Gastroesophageal sphincter (tissue), 4 donors: ENCODE results near the gene CALHM5. TPM values are rescaled to one million over a fixed set of nuclear protein-coding genes. Genes with fewer than 3 reads are reported as not detected.

Source experiments
- ATAC-seq: fragments of 150-250 bp; one replicate; pipeline ENCODE4 v1.9.1; 2016; ENCODE audit warnings: mild to moderate bottlenecking, moderate library complexity
- H3K27ac ChIP-seq, 4 donors: fragments of 200-600 bp; sonication (generic) in 3 of 4; 1 replicate in 3 of 4; 2 replicates in 1 of 4; pipeline ENCODE4 v1.5.1; 2016 to 2019
- H3K27me3 ChIP-seq: fragments of 200-600 bp; sonication (generic); one replicate; pipeline ENCODE4 v1.5.1; 2019
- H3K36me3 ChIP-seq, 2 donors: fragments of 200-600 bp; sonication (generic); one replicate each; pipeline ENCODE4 v1.5.1; 2019; ENCODE audit warnings: control low read depth in 1 of 2
- H3K4me1 ChIP-seq, 3 donors: fragments of 200-600 bp; sonication (generic); 1 replicate in 2 of 3; 2 replicates in 1 of 3; pipeline ENCODE4 v1.5.1; 2016 to 2019; ENCODE audit warnings: control low read depth in 2 of 3
- H3K4me3 ChIP-seq, 2 donors: fragments of 200-600 bp; sonication (generic); one replicate each; pipeline ENCODE4 v1.5.1; 2019; ENCODE audit warnings: mild to moderate bottlenecking in 1 of 2, moderate library complexity in 1 of 2
- H3K9me3 ChIP-seq, 3 donors: fragments of 200-600 bp; sonication (generic); one replicate each; pipeline ENCODE4 v1.5.1; 2017 to 2019; ENCODE audit warnings: control low read depth in 2 of 3
- CTCF ChIP-seq, 4 experiments: fragments of 200-600 bp in 2 of 4; fragments of 450-650 bp in 2 of 4; sonication (generic) in 1 of 4; IDR thresholded peaks; one replicate each; pipeline ENCODE4 v1.5.1; 2017 to 2019; ENCODE audit warnings: antibody characterized with exemption in 4 of 4, mild to moderate bottlenecking in 2 of 4, moderate library complexity in 2 of 4
- EP300 ChIP-seq: sonication (generic); formaldehyde crosslinking; IDR thresholded peaks from one replicate; pipeline ENCODE4 v1.6.1; 2017; ENCODE audit warnings: antibody characterized with exemption, mild to moderate bottlenecking
- POLR2A ChIP-seq, 2 donors: fragments of 450-650 bp; IDR thresholded peaks; one replicate each; pipeline ENCODE4 v1.6.1; 2017; ENCODE audit warnings: antibody characterized with exemption in 2 of 2, mild to moderate bottlenecking in 2 of 2, moderate library complexity in 1 of 2
- POLR2AphosphoS5 ChIP-seq: sonication (generic); formaldehyde crosslinking; IDR thresholded peaks from one replicate; pipeline ENCODE4 v1.6.1; 2017; ENCODE audit warnings: antibody characterized with exemption
- WGBS, 2 donors: methylation state at CpG; one replicate each; pipeline ENCODE4 v1.1.5; 2018; ENCODE audit warnings: low coverage in 1 of 2; 5-methylcytosine and 5-hydroxymethylcytosine counted together
- total RNA-seq, 4 donors: library from RNA; depleted of rRNA; stranded (reverse); fragments of >200 nt; gene quantifications; one replicate each; pipeline ENCODE4 v1.1.0, GENCODE V29; 2016

Gene CALHM5
- total RNA-seq, 4 donors from 2014 or later = 0.81 to 6.0 (median 3.0) TPM

GRCh38 chr6:116568111-116568510 lies 56.7 kb downstream of the CALHM5 start:
- no peak for TF ChIP-seq POLR2AphosphoS5
- no peak for TF ChIP-seq CTCF (IDR thresholded peaks at IDR 0.05)
- TF ChIP-seq EP300 = no peak
- ATAC-seq = no peak
- no peaks in the 10 kb centered on the region for H3K9me3 ChIP-seq
- peaks cover 4 to 29% (median 7%) of the 10 kb centered on the region in 3 donors for H3K4me1 ChIP-seq
- H3K27me3 ChIP-seq = no peaks in the 10 kb centered on the region
- H3K36me3 ChIP-seq = no peaks in the 10 kb centered on the region
- H3K27ac ChIP-seq = no peak overlapping the region
- H3K4me3 ChIP-seq = no peak overlapping the region

DNA sequence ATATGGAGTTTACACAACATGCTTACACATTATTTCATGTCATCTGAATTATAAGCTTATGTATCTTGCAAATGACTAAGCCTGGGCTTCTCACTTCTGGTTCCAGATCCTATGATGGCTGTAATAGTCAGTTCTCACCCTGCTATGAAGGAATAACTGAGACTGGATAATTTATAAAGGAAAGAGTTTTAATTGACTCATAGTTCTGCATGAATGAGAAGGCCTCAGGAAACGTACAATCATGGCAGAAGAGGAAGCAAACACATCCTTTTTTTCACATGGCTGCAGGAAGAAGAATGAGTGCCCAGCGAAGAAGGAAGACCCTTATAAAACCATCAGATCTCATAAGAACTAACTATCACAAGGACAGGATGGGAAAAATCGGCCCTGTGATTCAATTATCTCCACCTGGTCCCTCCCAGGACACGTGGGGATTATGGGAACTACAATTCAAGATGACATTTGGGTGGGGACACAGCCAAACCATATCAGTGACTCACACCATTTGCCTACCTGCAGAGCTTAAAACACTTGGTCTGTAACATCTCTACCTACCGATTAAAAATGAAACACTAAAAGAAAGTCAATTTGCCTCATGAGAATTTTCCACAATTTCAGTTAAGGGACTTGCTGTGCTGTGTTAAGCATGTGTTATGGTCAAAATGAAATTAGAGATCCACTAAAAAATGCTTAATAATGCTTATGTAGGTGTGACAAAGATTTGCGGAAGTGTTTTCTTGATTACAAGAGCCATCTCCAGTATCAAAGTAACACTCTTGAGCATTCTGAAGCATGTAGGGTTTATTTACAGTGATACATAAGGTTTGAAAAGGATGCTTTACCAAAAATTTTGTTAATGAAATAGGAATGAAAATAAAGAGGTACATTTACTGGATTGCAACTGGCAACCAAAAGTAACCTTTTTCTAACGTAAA lies 57.6 kb downstream of the CALHM5 start:
- H3K27ac ChIP-seq = no peak overlapping the region
- H3K9me3 ChIP-seq = no peaks in the 10 kb centered on the region
- TF ChIP-seq EP300 = no peak
- TF ChIP-seq POLR2AphosphoS5 = no peak
- TF ChIP-seq CTCF (IDR thresholded peaks at IDR 0.05) = no peak
- no peak for TF ChIP-seq POLR2A (IDR thresholded peaks at IDR 0.05)
- H3K36me3 ChIP-seq = peaks cover 0 to 1% of the 10 kb centered on the region in 2 donors
- ATAC-seq = no peak
- H3K27me3 ChIP-seq = no peaks in the 10 kb centered on the region
- 59 to 64% methylated on average over 6 to 7 of the region's 7 CpGs for WGBS, 2 donors
- no peak overlapping the region for H3K4me3 ChIP-seq
- H3K4me1 ChIP-seq = peaks cover 10 to 39% (median 11%) of the 10 kb centered on the region in 3 donors

DNA sequence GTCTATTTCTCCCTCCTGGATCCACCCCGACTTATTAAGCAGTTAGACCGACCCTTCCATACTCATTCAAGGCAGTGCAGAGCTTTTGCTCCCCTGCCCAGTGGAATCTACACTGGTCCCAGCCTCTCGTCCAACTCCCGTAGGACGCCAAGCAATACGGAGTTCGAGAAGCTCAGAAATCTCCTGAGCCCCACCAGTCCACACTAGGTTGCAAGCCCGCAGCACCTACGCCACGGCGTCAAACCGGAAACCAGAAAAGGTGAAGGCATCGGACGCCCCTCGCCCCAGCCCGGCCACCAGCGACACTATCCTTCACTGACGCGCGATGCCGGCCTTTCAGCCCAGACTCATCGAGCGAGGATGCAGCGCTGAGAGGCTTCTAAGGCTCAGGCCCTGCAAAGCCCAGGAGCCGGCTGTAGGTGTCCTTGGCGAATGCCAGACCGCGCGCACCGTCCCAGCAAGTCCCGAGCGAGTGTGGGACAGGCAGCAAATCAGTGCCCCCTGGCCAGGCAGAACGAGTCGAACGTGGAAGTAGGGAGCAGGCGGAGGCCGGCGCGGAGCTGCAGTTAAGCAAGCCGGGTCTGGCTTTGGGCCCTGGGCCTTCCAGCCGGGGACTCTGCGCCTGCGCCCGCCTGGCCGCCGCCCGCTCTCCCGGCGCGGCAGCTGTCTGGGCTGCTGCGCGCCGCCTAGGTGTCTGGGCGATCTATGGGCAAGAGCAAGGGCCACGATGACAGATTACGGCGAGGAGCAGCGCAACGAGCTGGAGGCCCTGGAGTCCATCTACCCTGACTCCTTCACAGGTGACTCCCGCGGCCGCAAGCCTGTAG lies 59.6 kb downstream of the CALHM5 start, which contains the start of gene RWDD1:
TSS of gene RWDD1 (plus strand) at position 649 of the 827 bp plus-strand sequence. CDS start at position 728, 79 bp downstream.
- Histone ChIP-seq H3K27ac (peak within 1 kb of the TSS; percentile 83 to 95 (median 94)), H3K4me1 (peaks cover 10 to 36% (median 11%) of the 10 kb centered on the region in 3 donors), H3K27me3 (no peaks in the 10 kb centered on the region), H3K4me3 (peak within 1 kb of the TSS; percentile 51 to 79), H3K36me3 (peaks cover 0 to 12% of the 10 kb centered on the region in 2 donors), H3K9me3 (no peaks in the 10 kb centered on the region)
- TF ChIP-seq EP300 (no peak), CTCF (IDR thresholded peaks at IDR 0.05) (peak in 2 of 4 experiments; percentile 15 to 40), POLR2A (IDR thresholded peaks at IDR 0.05) (peak; percentile 59 to 62), POLR2AphosphoS5 (peak; percentile 75)
- WGBS, 2 donors = 0 to 7% methylated on average over 1 to 3 of the region's 62 CpGs
- ATAC-seq = peak; percentile 98

GRCh38 chr6:116571683-116572000 lies 60.2 kb downstream of the CALHM5 start:
- Histone ChIP-seq H3K9me3 (no peaks in the 10 kb centered on the region), H3K27me3 (no peaks in the 10 kb centered on the region), H3K36me3 (peaks cover 0 to 18% of the 10 kb centered on the region in 2 donors), H3K4me3 (peak overlapping the region; percentile 51 to 79), H3K4me1 (peaks cover 10 to 39% (median 11%) of the 10 kb centered on the region in 3 donors), H3K27ac (peak overlapping the region; percentile 64 to 95 (median 94))
- no peak for TF ChIP-seq CTCF (IDR thresholded peaks at IDR 0.05)
- TF ChIP-seq EP300 = no peak
- no peak for TF ChIP-seq POLR2A (IDR thresholded peaks at IDR 0.05)
- TF ChIP-seq POLR2AphosphoS5 = no peak
- ATAC-seq = no peak
- 0% methylated on average over 5 of the region's 12 CpGs for WGBS, 2 donors
